Ovary (tissue), 3 donors: ENCODE results near the gene KAT14.

Source experiments
- POLR2A ChIP-seq: fragments of 450-650 bp; IDR thresholded peaks from one replicate; pipeline ENCODE4 v1.6.1; 2017; ENCODE audit warnings: antibody characterized with exemption, mild to moderate bottlenecking, moderate library complexity
- TF ChIP-seq, protein P1 (sequence below), 3 donors: fragments of 450-650 bp in 2 of 3; fragments of 200-600 bp in 1 of 3; IDR thresholded peaks; one replicate each; pipeline versions ENCODE4 v1.5.1 to v1.8.0; 2016 to 2022; ENCODE audit warnings: antibody characterized with exemption in 3 of 3, mild to moderate bottlenecking in 1 of 3
- donor health status: DM: no; HTN: no; CAD: no.

DNA sequence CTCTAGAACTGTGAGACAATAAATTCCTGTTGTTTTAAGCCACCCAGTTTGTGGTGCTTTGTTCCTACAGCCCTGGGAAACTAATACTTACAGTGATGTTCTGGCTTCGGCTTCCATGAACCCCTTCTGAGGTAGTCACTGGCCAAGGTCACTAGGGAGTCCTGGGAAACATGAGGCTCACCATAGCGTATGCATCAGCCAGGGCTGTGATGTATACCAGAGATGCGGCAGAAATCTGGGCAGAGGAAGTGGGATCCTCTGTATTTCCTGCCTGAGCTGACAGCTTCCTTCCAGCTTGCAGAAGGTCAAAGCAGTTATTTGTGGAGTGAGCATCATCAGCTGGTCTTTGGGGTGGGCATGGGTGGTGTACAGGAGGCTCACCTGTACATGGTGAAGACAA lies 27.9 kb downstream of the KAT14 start:
- TF ChIP-seq POLR2A = no peak
- TF ChIP-seq, protein P1, sequence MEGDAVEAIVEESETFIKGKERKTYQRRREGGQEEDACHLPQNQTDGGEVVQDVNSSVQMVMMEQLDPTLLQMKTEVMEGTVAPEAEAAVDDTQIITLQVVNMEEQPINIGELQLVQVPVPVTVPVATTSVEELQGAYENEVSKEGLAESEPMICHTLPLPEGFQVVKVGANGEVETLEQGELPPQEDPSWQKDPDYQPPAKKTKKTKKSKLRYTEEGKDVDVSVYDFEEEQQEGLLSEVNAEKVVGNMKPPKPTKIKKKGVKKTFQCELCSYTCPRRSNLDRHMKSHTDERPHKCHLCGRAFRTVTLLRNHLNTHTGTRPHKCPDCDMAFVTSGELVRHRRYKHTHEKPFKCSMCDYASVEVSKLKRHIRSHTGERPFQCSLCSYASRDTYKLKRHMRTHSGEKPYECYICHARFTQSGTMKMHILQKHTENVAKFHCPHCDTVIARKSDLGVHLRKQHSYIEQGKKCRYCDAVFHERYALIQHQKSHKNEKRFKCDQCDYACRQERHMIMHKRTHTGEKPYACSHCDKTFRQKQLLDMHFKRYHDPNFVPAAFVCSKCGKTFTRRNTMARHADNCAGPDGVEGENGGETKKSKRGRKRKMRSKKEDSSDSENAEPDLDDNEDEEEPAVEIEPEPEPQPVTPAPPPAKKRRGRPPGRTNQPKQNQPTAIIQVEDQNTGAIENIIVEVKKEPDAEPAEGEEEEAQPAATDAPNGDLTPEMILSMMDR (IDR thresholded peaks at IDR 0.05) = no peak
